DMS114 treated with DMSO at 0.1 percent for 48 hours (cell line): ENCODE measurements around the gene MARCKS.
A peak's percentile ranks its signal among the peaks of the same experiment; 100 is the strongest.

Source experiments
- DNase-seq: peaks from one replicate; lab custom pipeline; 2025; ENCODE audit not compliant: unreplicated experiment; lab: John Stamatoyannopoulos, UW

Gene MARCKS

GRCh38 chr6:113848811-113849210, 8.3 kb upstream of the MARCKS start:
- no peak for DNase-seq

GRCh38 chr6:113853252-113853651, 3.9 kb upstream of the MARCKS start:
- no peak for DNase-seq

GRCh38 chr6:113854531-113855499, 2.3 kb upstream of the MARCKS start:
- peak; percentile 31 for DNase-seq

- peak; percentile 46 for DNase-seq
Observed at GRCh38 chr6:113855500-113856374, 1.4 kb upstream of the MARCKS start.

GRCh38 chr6:113856375-113856624, 845 bp upstream of the MARCKS start:
- DNase-seq: no peak

- peak; percentile 30 for DNase-seq
Observed at GRCh38 chr6:113857556-113858479, 673 bp downstream of the MARCKS start.

- DNase-seq: peak; percentile 53
Observed at GRCh38 chr6:113858480-113859348, 1.6 kb downstream of the MARCKS start.

GRCh38 chr6:113859349-113860180, 2.4 kb downstream of the MARCKS start:
- peak; percentile 10 for DNase-seq

GRCh38 chr6:113860181-113860955, 3.2 kb downstream of the MARCKS start:
- no peak for DNase-seq

- no peak for DNase-seq
Observed at GRCh38 chr6:113862112-113862511, 5.0 kb downstream of the MARCKS start.

- DNase-seq: no peak
Observed at GRCh38 chr6:113870917-113871316, 13.8 kb downstream of the MARCKS start.

- DNase-seq: no peak
Observed at GRCh38 chr6:113871975-113872374, 14.8 kb downstream of the MARCKS start.

GRCh38 chr6:113873043-113873667, 16.0 kb downstream of the MARCKS start:
- DNase-seq: no peak

- DNase-seq: no peak
Observed at GRCh38 chr6:113875470-113875869, 18.3 kb downstream of the MARCKS start.

- DNase-seq: no peak
Observed at GRCh38 chr6:113876695-113877094, 19.6 kb downstream of the MARCKS start.

GRCh38 chr6:113879186-113880096, 22.3 kb downstream of the MARCKS start:
- DNase-seq: peak; percentile 19

- no peak for DNase-seq
Observed at GRCh38 chr6:113881478-113881980, 24.4 kb downstream of the MARCKS start.
